DND-41 (cell line): ENCODE results near the gene HMGXB3.

Experiments used
- CTCF ChIP-seq: IDR thresholded peaks from 2 replicates; pipeline ENCODE4 v1.5.1; 2012; ENCODE audit warnings: borderline replicate concordance, low read length, moderate library complexity, mild to moderate bottlenecking; ENCODE audit not compliant: poor library complexity, severe bottlenecking; ENCODE audit errors: extremely low read depth
- EZH2 ChIP-seq: IDR thresholded peaks from 3 replicates; pipeline ENCODE4 v1.6.1; 2012; ENCODE audit warnings: borderline replicate concordance, low read depth, mild to moderate bottlenecking, moderate library complexity, low read length, inconsistent platforms; ENCODE audit not compliant: severe bottlenecking

GRCh38 chr5:149982505-149982904, 18.0 kb upstream of the HMGXB3 start:
- TF ChIP-seq EZH2 (no peak), CTCF (no peak)
